ENCODE measurements around the gene ZNHIT2. TPM values are rescaled to one million over a fixed set of nuclear protein-coding genes. Genes with fewer than 3 reads are reported as not detected.

Gene ZNHIT2
- total RNA-seq, 1 experiment from 2014 or later = 27.1 TPM

DNA sequence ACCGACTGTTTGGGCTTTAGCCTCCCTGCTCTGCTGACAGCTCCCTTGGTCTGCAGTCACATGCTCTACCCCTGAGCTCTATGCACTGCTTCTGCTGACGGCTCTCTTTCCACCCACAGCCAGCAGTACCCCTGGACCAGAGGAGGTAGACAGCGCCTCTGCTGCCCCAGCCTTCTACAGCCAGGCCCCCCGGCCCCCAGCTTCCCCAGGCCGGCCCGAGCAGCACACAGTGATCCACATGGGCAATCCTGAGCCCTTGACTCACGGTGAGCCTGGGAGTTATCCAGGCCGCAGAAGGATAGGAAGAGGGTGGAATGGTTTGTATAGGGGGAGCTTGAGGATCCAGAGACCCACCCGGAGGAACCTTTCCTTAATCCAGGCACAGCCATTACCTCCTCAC lies 30.7 kb downstream of the ZNHIT2 start:
- H3K9me3 ChIP-seq (ENCODE audit: control insufficient read depth, insufficient read depth, low read depth, low read length) = no peaks in the 10 kb centered on the region
- no peaks in the 10 kb centered on the region for H3K27me3 ChIP-seq (ENCODE audit: control insufficient read depth, insufficient read depth, low read length)
- intact Hi-C loops (cut with micrococcal nuclease; ENCODE audit: unreplicated experiment) (no loop called here), in situ Hi-C loops (cut with HindIII; ENCODE audit: low pct_unique_long_range_greater_than_20kb, low sequenced_read_pairs) (no loop called here)
- no peak overlapping the region for H3K27ac ChIP-seq (ENCODE audit: low read length)
- TF ChIP-seq SIN3A (IDR thresholded peaks at IDR 0.05; ENCODE audit: borderline replicate concordance, insufficient read depth, low read depth, low read length) (no peak), POLR2AphosphoS5 (IDR thresholded peaks at IDR 0.05; ENCODE audit: low read depth, low read length) (no peak), TCF7L2 (IDR thresholded peaks at IDR 0.05; ENCODE audit: low read depth, low read length) (no peak)
- TF ChIP-seq, protein P1, sequence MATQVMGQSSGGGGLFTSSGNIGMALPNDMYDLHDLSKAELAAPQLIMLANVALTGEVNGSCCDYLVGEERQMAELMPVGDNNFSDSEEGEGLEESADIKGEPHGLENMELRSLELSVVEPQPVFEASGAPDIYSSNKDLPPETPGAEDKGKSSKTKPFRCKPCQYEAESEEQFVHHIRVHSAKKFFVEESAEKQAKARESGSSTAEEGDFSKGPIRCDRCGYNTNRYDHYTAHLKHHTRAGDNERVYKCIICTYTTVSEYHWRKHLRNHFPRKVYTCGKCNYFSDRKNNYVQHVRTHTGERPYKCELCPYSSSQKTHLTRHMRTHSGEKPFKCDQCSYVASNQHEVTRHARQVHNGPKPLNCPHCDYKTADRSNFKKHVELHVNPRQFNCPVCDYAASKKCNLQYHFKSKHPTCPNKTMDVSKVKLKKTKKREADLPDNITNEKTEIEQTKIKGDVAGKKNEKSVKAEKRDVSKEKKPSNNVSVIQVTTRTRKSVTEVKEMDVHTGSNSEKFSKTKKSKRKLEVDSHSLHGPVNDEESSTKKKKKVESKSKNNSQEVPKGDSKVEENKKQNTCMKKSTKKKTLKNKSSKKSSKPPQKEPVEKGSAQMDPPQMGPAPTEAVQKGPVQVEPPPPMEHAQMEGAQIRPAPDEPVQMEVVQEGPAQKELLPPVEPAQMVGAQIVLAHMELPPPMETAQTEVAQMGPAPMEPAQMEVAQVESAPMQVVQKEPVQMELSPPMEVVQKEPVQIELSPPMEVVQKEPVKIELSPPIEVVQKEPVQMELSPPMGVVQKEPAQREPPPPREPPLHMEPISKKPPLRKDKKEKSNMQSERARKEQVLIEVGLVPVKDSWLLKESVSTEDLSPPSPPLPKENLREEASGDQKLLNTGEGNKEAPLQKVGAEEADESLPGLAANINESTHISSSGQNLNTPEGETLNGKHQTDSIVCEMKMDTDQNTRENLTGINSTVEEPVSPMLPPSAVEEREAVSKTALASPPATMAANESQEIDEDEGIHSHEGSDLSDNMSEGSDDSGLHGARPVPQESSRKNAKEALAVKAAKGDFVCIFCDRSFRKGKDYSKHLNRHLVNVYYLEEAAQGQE (IDR thresholded peaks at IDR 0.05; ENCODE audit: insufficient read depth in 1 of 2, low read depth in 2 of 2, low read length in 1 of 2) = no peak
- TF ChIP-seq, protein P2, sequence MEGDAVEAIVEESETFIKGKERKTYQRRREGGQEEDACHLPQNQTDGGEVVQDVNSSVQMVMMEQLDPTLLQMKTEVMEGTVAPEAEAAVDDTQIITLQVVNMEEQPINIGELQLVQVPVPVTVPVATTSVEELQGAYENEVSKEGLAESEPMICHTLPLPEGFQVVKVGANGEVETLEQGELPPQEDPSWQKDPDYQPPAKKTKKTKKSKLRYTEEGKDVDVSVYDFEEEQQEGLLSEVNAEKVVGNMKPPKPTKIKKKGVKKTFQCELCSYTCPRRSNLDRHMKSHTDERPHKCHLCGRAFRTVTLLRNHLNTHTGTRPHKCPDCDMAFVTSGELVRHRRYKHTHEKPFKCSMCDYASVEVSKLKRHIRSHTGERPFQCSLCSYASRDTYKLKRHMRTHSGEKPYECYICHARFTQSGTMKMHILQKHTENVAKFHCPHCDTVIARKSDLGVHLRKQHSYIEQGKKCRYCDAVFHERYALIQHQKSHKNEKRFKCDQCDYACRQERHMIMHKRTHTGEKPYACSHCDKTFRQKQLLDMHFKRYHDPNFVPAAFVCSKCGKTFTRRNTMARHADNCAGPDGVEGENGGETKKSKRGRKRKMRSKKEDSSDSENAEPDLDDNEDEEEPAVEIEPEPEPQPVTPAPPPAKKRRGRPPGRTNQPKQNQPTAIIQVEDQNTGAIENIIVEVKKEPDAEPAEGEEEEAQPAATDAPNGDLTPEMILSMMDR (IDR thresholded peaks at IDR 0.05) = no peak
- H3K4me3 ChIP-seq (ENCODE audit: low read depth in 2 of 2, low read length in 2 of 2) = no peak overlapping the region
- H3K4me1 ChIP-seq (ENCODE audit: control insufficient read depth, insufficient read depth, low read length) = peaks cover 15% of the 10 kb centered on the region
- ATAC-seq = no peak
- ChIA-PET CTCF (no interaction called here), POLR2A (no interaction called here)
- H3K36me3 ChIP-seq (ENCODE audit: control insufficient read depth, insufficient read depth, low read length) = peaks cover 3% of the 10 kb centered on the region; the same call in 1 of the 2 replicates
- BruUV-seq (replicated peaks) = no TSS peak
- no peak for DNase-seq (ENCODE audit: low read depth, low spot score)

DNA sequence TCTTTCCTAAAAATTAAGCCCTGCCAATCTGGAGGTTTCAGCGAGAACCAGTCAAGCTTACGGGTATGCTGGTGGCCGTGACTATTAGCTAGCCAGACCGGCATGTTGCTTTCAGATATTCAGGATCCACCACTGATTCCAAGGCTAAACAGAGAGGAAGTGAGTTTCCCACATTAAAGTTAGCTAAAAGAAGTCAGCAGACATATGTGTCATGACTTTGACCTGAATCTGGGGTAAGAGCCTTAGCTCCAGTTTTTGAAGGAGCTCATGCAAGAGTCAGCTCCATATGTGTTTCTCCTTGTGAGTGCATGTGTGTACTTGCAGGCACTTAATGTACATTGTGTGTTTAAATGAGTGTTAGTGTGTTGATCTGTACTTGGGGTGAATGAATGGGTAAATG lies 32.1 kb downstream of the ZNHIT2 start:
- in situ Hi-C loops (cut with HindIII; ENCODE audit: low pct_unique_long_range_greater_than_20kb, low sequenced_read_pairs) (no loop called here), intact Hi-C loops (cut with micrococcal nuclease; ENCODE audit: unreplicated experiment) (no loop called here)
- DNase-seq (ENCODE audit: low read depth, low spot score) (no peak), ATAC-seq (no peak)
- H3K4me1 ChIP-seq (ENCODE audit: control insufficient read depth, insufficient read depth, low read length) = peaks cover 15% of the 10 kb centered on the region
- peaks cover 7% of the 10 kb centered on the region for H3K36me3 ChIP-seq (ENCODE audit: control insufficient read depth, insufficient read depth, low read length)
- BruUV-seq (replicated peaks) = no TSS peak
- no peak overlapping the region for H3K27ac ChIP-seq (ENCODE audit: low read length)
- no peaks in the 10 kb centered on the region for H3K9me3 ChIP-seq (ENCODE audit: control insufficient read depth, insufficient read depth, low read depth, low read length)
- ChIA-PET CTCF (interaction anchor here (0.9 kb wide), 1 partner anchor 26 kb away, joined by 5 read pairs; the partner anchor contains the start of gene TM7SF2), POLR2A (interaction anchor here (0.6 kb wide), 1 partner anchor 26 kb away, joined by 3 read pairs; no protein-coding TSS in a partner anchor)
- peak overlapping the region in 1 of 2 experiments; percentile 99; a peak in 2 of 4 replicates for H3K4me3 ChIP-seq (ENCODE audit: low read depth in 2 of 2, low read length in 2 of 2)
- no peaks in the 10 kb centered on the region for H3K27me3 ChIP-seq (ENCODE audit: control insufficient read depth, insufficient read depth, low read length)
- TF ChIP-seq, protein P1 (IDR thresholded peaks at IDR 0.05; ENCODE audit: insufficient read depth in 1 of 2, low read depth in 2 of 2, low read length in 1 of 2) = no peak
- TF ChIP-seq SIN3A (IDR thresholded peaks at IDR 0.05; ENCODE audit: borderline replicate concordance, insufficient read depth, low read depth, low read length) (no peak), TCF7L2 (IDR thresholded peaks at IDR 0.05; ENCODE audit: low read depth, low read length) (no peak), POLR2AphosphoS5 (IDR thresholded peaks at IDR 0.05; ENCODE audit: low read depth, low read length) (no peak)
- TF ChIP-seq, protein P2 (IDR thresholded peaks at IDR 0.05) = no peak

Data from Panc1 (cell line).